GM19023 (cell line): ENCODE results near the gene NFIB.

Experiments
- ATAC-seq: cut with Tn5 transposase; IDR thresholded peaks from one replicate; pipeline ENCODE4 v1.9.1; 2021; ENCODE audit warnings: mild to moderate bottlenecking, moderate library complexity; ENCODE audit not compliant: unreplicated experiment

Gene NFIB

GRCh38 chr9:14218253-14218652 lies 95.7 kb downstream of the NFIB start:
- ATAC-seq: no peak

DNA sequence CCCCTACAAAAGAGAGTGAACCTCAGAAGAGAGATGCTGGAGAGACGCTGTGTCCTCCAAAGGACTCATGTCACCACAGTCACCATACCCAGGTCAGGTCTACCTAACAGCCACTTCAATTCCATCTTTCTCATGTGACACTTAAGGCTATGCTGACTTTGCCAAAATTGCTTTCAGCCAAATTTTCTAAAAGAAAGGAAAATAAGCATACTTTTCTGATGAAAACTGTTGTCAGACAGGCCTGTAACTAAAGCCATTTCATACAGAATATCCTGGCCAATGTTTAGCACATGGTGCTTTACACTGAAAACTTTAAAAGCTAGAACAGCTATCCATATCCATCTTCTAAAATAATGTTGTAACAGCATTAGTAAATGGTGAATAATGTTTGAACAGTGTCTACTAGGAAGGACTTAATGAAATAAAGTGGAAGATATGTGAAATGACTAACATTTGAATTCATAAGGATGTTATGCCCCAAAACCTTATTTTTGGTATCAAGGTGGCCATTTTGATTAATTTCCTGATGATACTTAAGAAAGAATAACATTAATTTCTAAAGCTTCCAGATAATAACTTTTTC lies 97.2 kb downstream of the NFIB start:
- ATAC-seq: no peak

GRCh38 chr9:14215614-14216013 lies 98.3 kb downstream of the NFIB start:
- ATAC-seq: no peak

DNA sequence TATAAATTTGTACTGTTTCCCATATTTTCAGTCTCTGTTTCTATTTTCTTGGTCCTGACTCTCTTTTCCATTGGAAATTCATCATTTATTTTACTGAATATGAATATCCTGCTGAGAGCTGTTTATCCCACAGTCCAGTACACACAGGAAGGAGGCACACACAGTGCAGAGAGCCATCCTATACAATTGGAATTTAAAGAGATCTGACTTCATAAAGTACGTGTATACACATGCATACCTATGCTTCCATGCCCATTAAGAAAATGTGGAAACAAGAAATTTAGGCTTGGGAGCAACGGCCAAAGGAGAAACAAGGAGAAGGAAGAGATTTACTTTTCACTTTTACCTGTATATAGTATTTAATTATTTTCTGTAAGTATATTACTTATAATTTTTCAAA lies 99.2 kb downstream of the NFIB start:
- ATAC-seq: no peak

GRCh38 chr9:14214065-14214684 lies 99.8 kb downstream of the NFIB start:
- ATAC-seq: no peak

- no peak for ATAC-seq
Measured at GRCh38 chr9:14213504-14213903, 100.4 kb downstream of the NFIB start.

DNA sequence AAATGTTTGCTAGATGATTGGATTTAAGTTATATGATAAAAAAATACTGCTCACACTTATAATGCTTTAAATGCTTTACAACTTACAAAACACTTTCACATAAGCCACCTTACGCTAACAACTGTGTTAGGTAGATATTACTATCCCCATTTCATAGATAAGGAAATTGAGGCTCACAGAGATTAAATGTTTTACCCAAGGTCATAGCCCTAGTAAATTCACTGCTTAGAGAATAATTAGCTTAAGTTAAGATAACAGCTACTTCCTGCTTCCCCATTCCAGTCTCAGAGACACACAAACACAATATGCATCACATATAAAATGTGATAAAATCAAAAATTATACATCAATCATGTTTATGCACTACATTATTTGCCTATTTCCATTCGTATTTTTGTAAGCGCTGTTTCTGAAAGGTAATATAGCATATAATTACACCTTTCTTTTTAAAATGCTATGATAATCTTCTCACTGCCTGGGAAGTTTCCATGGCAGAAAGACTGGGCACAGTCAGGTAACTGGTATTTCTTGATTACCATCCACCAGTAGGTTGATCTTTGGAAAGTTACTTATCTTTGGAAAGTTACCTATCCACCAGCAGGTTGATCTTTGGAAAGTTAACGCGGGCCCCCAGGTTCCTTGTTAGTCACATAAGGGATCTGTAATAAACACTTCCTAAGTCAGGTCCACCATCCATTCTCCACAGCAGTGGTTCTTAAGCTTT lies 101.1 kb downstream of the NFIB start:
- no peak for ATAC-seq

DNA sequence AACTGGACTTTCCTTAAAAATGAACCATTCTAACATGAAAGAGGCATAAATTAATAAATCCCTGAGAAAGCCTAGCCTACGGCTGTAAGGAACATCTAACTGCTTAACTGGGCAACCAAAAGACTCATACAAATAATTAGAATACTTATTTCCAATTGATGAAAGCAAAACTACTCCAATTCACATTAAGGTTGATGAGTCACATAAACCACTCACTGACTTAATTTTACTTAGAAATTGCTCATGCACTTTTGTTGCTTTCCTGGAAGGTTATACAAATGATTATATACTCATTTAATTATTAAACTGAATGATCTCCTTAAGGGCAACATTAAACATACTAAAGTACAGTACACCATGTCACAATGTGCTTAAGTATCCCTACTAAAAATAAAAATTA lies 101.9 kb downstream of the NFIB start:
- no peak for ATAC-seq

DNA sequence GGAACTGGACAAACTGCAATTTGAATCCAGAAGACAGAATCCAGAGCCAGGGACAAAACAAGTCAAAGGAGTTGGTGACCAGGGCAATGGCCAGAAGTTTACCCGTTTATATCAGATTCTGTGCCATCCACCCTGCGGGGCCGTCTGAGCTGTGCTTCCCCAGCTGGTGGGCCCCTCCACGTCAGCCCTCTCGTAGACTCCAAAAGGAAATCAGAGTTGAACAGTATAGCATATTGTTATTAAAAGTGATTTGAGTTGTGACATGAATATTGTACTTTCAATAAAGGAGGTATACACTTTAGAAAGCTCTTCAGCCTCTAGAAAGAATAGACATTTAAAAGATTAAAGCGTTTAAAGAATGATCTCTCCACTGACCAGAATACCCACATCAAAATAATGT lies 102.4 kb downstream of the NFIB start:
- ATAC-seq: no peak

- ATAC-seq: no peak
Measured at GRCh38 chr9:14210428-14210827, 103.5 kb downstream of the NFIB start.

DNA sequence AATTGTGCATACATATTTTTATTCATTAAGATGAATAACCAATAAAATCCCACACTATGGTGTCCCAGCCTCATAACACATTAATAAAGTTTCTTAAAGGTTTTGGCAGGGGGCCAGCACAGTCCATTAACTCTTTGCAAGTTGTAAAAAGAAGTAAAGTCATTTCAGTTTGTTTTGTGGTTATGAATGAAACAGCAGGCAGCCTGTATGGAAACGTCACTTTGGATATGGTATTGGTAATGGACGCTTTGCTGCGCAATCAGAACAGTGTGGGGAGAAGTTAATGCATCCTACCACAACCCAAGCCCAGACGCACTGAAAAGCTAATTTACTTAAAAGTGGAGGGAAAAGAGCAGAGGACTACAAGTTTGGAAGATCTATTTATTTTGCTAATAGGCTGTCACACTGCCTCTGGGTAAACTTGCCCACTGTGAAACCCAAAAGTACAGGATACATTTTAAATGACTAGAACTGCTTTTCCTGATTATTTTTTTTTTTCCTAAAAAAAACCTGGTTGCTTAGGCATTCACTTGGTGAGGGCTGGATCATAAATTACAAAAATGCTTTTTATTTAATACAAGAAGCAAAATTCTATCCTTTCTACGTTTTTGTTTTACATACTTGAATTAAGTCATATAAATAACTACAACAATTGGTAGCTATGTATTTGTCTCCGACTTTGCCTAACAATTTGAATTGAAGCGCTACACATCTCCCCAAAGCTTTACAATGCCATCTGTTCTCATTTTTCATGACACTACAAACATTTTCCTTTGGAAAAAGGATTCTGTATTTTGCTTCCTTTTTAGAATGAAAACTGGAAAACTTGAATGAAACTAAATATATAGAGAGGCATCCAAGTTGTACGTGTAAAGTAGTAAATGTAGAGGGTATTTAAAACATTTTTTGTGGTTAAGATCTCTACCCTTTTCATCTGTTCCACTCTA lies 104.3 kb downstream of the NFIB start:
- no peak for ATAC-seq

DNA sequence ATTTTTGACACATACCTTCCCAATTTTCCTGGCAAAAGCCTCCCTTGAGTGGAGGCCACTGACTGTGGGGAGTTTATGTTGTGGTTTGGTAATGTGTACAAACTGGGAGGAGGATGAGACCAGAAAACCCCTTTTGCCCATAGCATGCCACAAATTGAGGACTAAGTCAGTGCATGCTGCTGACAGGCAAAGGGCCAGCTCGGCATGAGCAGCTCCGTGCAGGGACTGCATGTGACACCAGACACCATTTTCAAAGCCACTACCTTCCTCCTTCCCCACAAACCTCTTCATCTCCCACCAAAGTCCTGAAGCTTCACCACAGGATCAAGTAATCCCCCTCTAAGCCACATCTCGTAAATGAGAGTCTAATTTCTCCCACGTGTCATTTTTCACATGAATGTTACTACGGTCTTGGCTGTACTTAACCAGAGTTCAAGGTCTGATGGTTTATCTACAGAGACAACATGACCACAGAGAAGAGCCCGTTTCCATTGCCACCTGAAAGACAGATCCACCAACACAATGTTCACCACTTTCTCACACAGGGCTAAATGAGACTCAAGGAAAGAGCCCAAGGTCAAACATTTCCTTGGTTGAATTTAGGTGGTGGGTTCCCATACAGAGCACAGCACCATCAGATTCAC lies 106.5 kb downstream of the NFIB start:
- ATAC-seq: no peak

DNA sequence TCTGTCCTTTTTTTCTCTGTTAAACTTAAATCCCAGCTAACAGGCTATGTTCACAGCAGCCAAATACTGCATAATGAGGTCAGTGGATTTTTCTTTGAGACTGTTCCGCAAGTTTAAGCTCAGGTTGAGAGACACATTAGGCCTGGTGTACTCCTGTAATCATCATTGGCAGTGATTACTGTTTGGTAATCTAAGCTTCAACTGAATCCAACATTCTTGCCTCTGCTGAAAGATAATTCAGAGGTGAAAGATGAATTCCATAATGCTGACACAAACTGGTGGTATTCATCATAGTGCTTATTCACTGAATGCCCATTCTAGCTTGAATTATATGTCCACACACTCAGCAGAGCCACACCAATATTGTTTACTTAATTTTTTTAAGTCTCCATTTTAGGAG lies 108.5 kb downstream of the NFIB start:
- ATAC-seq: no peak

DNA sequence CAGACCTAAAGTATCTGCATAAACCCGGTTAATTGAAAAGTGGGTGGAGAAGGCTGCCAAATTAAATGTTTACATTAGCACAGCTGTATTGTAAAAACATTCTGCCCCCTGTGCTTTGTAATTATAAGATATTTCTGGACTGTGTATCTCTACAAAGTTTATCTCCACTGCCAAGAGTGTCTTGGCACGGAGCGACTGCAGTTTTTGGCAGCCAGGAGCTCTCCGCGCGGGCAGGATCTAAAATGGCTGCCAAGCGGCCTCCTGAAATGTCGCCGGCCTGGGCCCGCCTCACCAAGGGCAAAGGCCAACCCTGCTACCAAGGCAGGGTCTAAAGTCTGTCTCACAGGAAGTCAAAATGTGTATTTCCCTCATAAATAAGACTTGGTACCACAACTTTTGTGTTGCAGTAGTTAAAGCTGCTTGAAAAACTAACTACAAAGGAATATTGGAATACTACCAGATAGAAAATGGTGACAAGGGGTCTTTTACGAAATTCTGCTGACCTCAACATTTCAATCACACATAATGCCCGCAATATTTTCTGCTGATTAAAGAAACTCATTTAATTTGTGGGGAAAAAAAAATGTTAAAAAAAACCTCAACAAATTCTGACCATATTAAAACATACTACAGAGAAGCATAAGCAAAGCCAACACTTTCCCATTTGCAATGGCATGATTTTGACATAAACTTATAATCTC lies 110.4 kb downstream of the NFIB start:
- no peak for ATAC-seq

- no peak for ATAC-seq
Measured at GRCh38 chr9:14198841-14199455, 115.0 kb downstream of the NFIB start.

DNA sequence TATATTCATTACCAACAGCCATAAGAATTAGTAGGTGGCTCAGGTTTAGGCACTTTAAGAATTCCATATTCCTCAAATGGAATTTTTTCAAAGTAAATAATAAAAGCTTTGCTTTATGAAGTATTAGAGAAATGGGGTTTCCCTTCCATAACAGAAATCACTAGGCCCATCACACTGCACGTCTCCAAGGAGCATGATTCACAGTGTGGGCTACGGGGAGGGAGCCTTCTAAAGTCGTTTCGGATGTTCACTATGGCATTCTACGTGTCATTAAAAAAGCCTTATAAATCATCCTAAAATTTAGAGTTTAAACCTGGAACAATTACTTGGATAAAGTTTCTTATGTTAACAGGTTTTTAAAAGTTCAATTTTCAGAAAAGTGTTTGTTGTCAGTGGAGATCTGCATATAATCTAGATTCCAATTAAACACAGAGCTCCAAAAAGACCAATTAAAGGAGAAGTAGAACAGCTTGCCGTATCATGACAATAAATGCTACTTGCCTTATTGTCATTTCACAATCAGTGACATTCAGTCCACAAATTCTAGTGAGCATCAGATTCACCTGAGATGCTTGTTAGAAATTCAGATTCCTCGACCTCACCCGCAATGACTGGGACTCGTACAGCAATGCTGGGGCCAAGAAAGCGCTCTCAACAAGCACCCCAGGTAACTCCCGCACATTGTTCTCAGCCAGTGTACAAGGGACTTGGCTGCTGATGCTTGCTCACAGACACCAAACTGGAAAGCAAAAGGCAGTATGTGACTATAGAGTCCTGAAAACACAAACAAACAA lies 115.7 kb downstream of the NFIB start:
- ATAC-seq: no peak

DNA sequence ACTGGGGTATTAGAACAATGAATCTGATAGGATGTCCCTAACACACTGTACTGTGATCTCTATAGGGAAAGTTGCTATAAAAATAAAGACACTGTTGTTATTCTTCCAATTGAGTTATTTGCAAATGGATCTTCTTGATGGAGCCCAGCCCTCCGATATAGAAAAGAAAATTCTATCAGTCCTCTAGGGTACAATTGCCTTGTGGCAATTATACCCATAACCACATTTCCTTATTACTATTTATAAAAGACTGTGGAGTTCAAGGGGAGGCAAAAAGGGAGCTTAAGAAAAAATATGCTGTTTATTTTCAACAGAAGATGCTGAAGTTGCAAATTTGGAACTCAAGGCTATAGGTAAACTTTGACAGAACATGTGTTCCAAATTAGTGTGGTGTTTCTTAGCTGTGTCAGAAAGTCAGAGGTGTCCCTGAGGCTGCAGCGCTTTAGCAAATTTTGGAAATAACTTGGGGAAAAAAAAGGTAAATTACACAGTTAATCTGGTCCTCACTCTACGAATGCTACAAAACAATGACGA lies 116.5 kb downstream of the NFIB start:
- no peak for ATAC-seq

GRCh38 chr9:14193328-14193990 lies 120.5 kb downstream of the NFIB start:
- ATAC-seq: no peak
